ENCODE measurements around the gene NT5C. TPM values are rescaled to one million over a fixed set of nuclear protein-coding genes. Genes with fewer than 3 reads are reported as not detected.

The NT5C gene
- total RNA-seq, 1 experiment from 2014 or later, result 38.6 TPM

DNA sequence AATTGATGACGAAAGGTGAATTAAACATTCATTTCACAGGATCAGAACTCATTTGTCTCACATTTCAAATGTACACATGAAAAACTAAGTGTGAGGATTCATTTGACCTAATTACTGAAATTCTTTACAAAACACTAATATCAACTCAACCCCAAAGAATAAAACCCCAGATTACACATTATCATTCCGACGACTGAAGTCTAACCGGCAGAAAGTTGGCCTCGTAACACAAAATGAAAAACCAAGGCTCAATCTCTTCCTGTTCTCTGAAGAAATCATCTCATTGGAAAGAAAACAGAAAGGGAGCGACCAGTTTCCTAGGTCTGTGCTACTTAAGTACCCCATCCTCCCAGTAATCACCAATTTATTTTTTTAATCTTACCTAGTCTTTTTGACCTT lies 21.0 kb upstream of the NT5C start:
- Histone ChIP-seq H3K4me3 (peak overlapping the region; percentile 81), H3K79me2 (ENCODE audit: low read depth) (peaks cover 67% of the 10 kb centered on the region), H2AFZ (peak overlapping the region; percentile 64; the same call in 1 of the 2 replicates), H3K9me3 (ENCODE audit: insufficient read depth, low read depth) (no peaks in the 10 kb centered on the region), H3K9me2 (ENCODE audit: insufficient read depth) (no peaks in the 10 kb centered on the region), H3K27me3 (ENCODE audit: insufficient read depth, low read depth) (no peaks in the 10 kb centered on the region), H3K27ac (0 out of 2 replicates have a peak overlapping the region, but pooled peaks have one; percentile 6), H3K4me1 (replicated peaks; ENCODE audit: insufficient read depth) (peaks cover 28% of the 10 kb centered on the region), H3F3A (ENCODE audit: insufficient read depth, low read depth) (peaks cover 27% of the 10 kb centered on the region), H4K20me1 (ENCODE audit: insufficient read depth) (no peaks in the 10 kb centered on the region; the same call in 1 of the 2 replicates), H3K4me2 (peak overlapping the region; percentile 100), H3K36me3 (ENCODE audit: low read depth) (peaks cover 13% of the 10 kb centered on the region)
- POLR2A ChIA-PET (ENCODE audit: unreplicated experiment), result no interaction called here
- DNase-seq, result no peak
- intact Hi-C loops (cut with micrococcal nuclease; ENCODE audit: unreplicated experiment), result no loop called here
- no TSS peak for BruUV-seq (replicated peaks)
- CTCF ChIA-PET, result no interaction called here
- TF ChIP-seq, protein P1, sequence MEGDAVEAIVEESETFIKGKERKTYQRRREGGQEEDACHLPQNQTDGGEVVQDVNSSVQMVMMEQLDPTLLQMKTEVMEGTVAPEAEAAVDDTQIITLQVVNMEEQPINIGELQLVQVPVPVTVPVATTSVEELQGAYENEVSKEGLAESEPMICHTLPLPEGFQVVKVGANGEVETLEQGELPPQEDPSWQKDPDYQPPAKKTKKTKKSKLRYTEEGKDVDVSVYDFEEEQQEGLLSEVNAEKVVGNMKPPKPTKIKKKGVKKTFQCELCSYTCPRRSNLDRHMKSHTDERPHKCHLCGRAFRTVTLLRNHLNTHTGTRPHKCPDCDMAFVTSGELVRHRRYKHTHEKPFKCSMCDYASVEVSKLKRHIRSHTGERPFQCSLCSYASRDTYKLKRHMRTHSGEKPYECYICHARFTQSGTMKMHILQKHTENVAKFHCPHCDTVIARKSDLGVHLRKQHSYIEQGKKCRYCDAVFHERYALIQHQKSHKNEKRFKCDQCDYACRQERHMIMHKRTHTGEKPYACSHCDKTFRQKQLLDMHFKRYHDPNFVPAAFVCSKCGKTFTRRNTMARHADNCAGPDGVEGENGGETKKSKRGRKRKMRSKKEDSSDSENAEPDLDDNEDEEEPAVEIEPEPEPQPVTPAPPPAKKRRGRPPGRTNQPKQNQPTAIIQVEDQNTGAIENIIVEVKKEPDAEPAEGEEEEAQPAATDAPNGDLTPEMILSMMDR (conservative IDR thresholded peaks at IDR 0.05), result no peak
- no peak for TF ChIP-seq EZH2 (IDR thresholded peaks at IDR 0.05; ENCODE audit: low read depth)

DNA sequence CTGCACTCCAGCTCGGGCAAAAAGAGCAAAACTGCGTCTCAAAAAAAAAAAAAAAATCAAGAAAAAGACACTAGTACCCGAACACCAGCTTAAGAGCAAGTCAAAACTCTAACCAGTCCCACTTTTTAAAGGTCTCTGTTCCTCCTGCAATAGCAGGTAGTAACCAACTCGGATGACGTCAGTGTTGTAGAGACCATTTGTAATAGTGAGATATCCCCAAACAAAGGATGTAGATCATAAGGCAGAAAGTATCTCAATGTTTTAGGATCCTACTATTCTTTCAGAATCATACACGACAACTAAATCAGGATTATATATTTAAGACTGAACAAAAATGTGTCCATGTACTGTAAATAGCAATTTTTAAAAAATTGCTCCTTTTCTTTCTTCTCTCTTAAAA lies 20.4 kb upstream of the NT5C start:
- ChIA-PET CTCF (no interaction called here), POLR2A (ENCODE audit: unreplicated experiment) (interaction anchor here (0.6 kb wide), 2 partner anchors 10 to 981 kb away, joined by 5 to 6 read pairs; no protein-coding TSS in a partner anchor)
- H3K4me3 ChIP-seq, result peak overlapping the region; percentile 81; the same call in 1 of the 2 replicates
- TF ChIP-seq EZH2 (IDR thresholded peaks at IDR 0.05; ENCODE audit: low read depth), result no peak
- TF ChIP-seq, protein P1 (conservative IDR thresholded peaks at IDR 0.05), result no peak
- H3K4me1 ChIP-seq (replicated peaks; ENCODE audit: insufficient read depth), result peaks cover 24% of the 10 kb centered on the region
- H3K79me2 ChIP-seq (ENCODE audit: low read depth), result peaks cover 69% of the 10 kb centered on the region
- no peak overlapping the region for H2AFZ ChIP-seq
- H3F3A ChIP-seq (ENCODE audit: insufficient read depth, low read depth), result peaks cover 25% of the 10 kb centered on the region
- no peaks in the 10 kb centered on the region for H3K9me2 ChIP-seq (ENCODE audit: insufficient read depth)
- DNase-seq, result no peak
- H3K4me2 ChIP-seq, result peak overlapping the region; percentile 100
- H4K20me1 ChIP-seq (ENCODE audit: insufficient read depth), result no peaks in the 10 kb centered on the region; the same call in 1 of the 2 replicates
- no peaks in the 10 kb centered on the region for H3K9me3 ChIP-seq (ENCODE audit: insufficient read depth, low read depth)
- H3K27me3 ChIP-seq (ENCODE audit: insufficient read depth, low read depth), result no peaks in the 10 kb centered on the region
- H3K27ac ChIP-seq, result no peak overlapping the region
- intact Hi-C loops (cut with micrococcal nuclease; ENCODE audit: unreplicated experiment), result no loop called here
- BruUV-seq (replicated peaks), result no TSS peak
- peaks cover 15% of the 10 kb centered on the region for H3K36me3 ChIP-seq (ENCODE audit: low read depth)

DNA sequence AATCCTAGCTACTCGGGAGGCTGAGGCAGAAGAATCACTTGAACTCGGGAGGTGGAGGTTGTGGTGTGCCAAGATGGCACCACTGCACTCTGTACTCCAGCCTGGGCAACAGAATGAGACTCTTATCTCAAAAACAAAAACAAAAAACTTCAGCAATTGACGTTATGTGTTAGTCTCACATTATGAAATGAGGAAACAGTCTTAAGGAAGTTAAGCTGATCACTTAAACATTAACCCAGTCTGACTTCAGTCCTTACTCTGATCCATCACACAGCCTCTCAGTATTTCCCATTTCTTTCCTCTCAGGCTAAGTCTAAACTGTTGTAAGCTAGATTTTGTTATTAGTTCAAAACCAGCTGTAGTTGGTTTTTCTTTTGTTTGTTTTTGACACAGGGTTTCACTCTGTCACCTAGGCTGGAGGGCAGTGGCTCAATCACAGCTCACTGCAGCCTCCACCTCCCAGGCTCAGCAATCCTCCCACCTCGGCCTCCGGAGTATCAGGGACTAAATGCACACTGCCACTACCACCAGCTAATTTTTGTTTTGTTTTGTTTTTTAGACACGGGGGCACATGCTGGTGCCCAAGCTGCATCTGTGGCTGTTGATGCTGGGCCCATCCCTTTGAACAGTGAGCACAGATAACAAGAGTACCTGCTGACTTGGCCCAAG lies 16.5 kb upstream of the NT5C start:
- Histone ChIP-seq H3K4me2 (no peak overlapping the region), H4K20me1 (ENCODE audit: insufficient read depth) (no peaks in the 10 kb centered on the region; the same call in 1 of the 2 replicates), H3K9me2 (ENCODE audit: insufficient read depth) (no peaks in the 10 kb centered on the region), H3K9me3 (ENCODE audit: insufficient read depth, low read depth) (no peaks in the 10 kb centered on the region), H2AFZ (no peak overlapping the region), H3K79me2 (ENCODE audit: low read depth) (peaks cover 67% of the 10 kb centered on the region), H3K27ac (no peak overlapping the region), H3K27me3 (ENCODE audit: insufficient read depth, low read depth) (no peaks in the 10 kb centered on the region), H3K4me1 (replicated peaks; ENCODE audit: insufficient read depth) (peaks cover 13% of the 10 kb centered on the region), H3F3A (ENCODE audit: insufficient read depth, low read depth) (peaks cover 40% of the 10 kb centered on the region; the same call in 1 of the 2 replicates), H3K4me3 (no peak overlapping the region), H3K36me3 (ENCODE audit: low read depth) (peaks cover 45% of the 10 kb centered on the region)
- no peak for DNase-seq
- TF ChIP-seq, protein P1 (conservative IDR thresholded peaks at IDR 0.05), result no peak
- TF ChIP-seq EZH2 (IDR thresholded peaks at IDR 0.05; ENCODE audit: low read depth), result no peak
- no TSS peak for BruUV-seq (replicated peaks)
- ChIA-PET POLR2A (ENCODE audit: unreplicated experiment) (no interaction called here), CTCF (interaction anchor here (0.9 kb wide), 1 partner anchor 187 kb away, joined by 3 read pairs; no protein-coding TSS in a partner anchor)
- intact Hi-C loops (cut with micrococcal nuclease; ENCODE audit: unreplicated experiment), result no loop called here
